HUDEP-2 (cell line): Measurements from ENCODE around the gene MAP7D2.
A peak's percentile ranks its signal among the peaks of the same experiment; 100 is the strongest.

Experiments used
- DNase-seq, 76 experiments: peaks; one replicate each; lab custom pipeline; 2025; ENCODE audit not compliant: unreplicated experiment in 76 of 76; lab: John Stamatoyannopoulos, UW

MAP7D2 gene

DNA sequence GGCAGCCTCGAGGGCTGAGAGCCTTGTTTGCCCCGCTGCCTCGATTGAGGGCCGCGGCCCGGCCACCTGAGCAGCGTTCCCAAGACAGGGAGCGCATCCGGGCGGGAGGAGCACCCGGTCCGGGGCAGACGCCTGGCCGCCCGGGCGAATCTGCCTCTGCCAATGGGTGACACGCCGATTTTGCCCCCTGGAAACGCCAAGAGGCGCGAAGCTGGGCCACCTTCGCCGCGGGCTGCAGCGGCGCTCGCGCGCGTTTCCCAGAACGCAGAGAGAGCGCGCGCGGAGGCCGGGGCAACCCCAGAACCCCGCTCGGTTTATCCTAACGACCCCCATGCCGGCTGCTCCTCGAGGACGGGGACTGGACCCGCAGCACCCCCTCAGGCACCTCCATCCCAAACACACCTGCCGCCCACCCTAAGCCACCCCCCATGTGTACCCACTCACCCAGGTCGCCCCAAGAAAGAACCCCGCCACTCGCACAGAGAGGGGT is 575 bp downstream of the MAP7D2 start:
- no peak for DNase-seq

- DNase-seq, result no peak
These were observed 4.5 kb downstream of the MAP7D2 start for GRCh38 chrX:20112022-20112774.

GRCh38 chrX:20111271-20111670 is 5.4 kb downstream of the MAP7D2 start:
- no peak for DNase-seq

DNA sequence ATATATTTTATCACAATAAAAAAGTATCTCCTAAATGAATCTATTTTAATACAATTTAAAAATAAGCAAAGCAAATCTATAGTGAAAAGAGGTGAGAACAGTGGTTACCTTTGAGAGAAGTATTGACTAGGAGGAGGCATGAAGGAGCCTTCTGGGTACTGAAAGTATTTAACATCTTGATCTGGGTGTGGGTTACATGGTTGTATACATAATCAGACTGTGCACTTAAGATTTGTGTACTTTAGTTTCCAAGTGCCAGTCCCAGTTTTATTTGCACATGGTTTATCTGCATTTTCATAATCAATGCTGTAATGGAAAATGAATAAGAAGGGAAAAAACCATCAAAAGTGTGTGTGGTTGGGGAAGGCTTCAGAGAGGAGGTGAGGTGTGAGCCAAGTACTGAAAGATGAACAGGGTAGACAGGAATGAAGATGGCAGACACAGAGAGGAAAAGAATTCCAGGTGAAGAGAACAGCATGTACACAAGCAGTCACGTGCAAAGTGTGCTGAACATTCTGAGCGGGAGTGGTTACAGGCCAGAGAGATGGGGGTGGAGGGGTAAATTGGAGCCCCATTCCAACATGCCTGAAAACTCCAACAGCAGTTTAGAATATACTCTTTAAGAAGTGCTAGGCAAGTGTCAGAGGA is 14.6 kb downstream of the MAP7D2 start:
- DNase-seq, result no peak

- no peak for DNase-seq
These were observed 25.2 kb downstream of the MAP7D2 start for GRCh38 chrX:20091499-20091898.

- DNase-seq, result no peak
These were observed 26.9 kb downstream of the MAP7D2 start for GRCh38 chrX:20089845-20090244.

GRCh38 chrX:20080277-20080676 is 36.4 kb downstream of the MAP7D2 start:
- no peak for DNase-seq

DNA sequence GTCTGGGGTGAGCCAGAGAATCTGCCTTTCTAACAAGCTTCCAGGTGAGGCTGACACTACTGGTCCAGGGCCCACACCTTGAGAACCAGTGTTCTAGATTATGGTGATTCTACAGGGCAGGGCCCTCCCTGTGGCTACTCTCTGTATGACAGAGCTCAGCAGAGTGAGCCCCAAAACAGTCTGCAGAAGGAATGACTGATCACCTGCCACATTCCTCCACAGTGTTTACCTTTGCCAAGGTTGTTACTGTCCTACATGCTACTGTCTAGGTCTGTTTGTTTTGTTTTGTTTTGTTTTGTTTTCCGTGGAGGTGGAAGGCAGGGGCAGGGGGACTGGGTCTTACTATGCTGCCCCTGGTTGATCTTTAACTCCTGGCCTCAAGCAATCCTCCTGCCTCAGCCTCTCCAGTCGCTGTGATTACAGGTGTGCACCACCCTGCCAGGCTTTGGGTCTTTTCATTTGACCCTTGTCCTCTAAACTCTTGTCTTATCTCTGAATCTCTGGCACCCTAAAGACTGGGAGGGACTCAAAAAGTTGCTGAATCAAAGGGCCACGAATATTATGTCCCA is 45.1 kb downstream of the MAP7D2 start:
- no peak for DNase-seq

DNA sequence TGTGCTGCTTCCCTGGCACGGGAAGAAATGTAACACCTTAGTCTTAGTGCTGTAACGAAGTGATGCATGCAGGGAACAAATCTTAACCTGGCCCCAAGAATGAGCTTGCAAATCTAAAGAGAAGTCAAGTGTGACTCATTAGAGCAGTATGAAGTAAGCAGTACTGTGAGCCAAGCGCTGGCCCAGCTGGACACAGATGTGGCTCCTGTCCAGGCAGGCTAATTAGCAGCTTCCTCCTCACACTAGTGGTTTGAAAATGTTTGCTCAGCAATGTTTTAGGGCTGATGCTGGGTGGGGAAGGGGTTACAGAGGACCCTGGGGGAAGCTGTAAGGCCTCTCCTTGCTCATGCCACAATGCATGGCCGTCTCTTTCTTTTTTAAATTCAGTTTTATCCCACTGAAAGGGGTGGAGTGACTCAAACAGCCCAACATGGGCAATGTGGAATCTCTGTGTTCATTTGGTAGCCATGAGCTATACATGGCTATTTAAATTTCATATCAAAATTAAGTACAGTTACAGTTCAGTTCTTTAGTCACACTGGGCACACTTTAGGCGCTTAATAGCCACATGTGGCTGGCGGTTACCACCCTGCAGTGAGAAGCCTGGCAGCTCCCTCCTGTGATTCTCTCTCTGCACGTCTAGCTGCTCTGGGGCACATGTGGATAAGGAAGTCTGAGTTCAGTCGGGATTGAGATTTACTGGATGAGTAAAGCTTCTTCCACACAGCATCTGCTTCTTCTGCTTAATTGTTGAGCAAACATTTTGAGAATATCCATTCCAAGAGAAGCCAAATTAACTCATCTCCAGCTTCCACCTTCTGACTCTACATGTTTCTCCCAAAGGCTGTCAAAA is 48.8 kb downstream of the MAP7D2 start:
- peak in 1 of 76 experiments; percentile 2 for DNase-seq

DNA sequence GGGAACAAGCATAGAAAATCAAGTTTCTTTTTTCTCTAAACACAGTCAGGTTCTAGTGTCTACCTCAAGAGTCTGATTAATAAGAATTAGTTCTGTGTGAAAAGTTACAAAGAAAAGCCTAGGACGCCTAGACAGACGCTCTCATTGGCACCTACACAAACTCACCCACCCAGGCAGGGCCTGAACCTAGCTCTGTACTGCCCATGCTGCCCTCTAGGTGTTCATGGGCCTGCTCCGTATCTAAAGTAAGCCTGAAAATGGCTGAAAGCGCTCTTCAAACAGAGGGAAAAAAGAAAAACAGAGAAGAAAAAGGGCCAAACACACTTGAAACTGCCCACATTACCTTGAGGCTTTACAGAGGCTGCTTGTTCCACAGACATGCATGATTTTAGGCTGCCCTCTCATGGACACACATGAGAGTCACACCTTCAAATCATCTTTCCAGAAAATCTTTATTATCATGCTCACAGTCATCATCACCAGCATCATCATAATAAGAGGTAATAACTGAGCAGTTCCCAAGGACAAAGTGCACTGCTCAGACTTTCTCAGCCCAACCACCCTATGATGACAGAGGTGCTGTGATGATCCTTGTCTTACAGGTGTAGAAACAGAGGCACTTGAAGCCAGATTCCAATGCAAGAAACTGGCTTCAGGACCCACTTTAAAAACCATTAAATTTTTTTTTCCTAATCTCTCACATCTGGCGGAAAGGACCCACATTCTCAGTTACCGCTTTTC is 49.6 kb downstream of the MAP7D2 start:
- peak in 7 of 76 experiments; percentile 2 to 14 (median 5) for DNase-seq

DNA sequence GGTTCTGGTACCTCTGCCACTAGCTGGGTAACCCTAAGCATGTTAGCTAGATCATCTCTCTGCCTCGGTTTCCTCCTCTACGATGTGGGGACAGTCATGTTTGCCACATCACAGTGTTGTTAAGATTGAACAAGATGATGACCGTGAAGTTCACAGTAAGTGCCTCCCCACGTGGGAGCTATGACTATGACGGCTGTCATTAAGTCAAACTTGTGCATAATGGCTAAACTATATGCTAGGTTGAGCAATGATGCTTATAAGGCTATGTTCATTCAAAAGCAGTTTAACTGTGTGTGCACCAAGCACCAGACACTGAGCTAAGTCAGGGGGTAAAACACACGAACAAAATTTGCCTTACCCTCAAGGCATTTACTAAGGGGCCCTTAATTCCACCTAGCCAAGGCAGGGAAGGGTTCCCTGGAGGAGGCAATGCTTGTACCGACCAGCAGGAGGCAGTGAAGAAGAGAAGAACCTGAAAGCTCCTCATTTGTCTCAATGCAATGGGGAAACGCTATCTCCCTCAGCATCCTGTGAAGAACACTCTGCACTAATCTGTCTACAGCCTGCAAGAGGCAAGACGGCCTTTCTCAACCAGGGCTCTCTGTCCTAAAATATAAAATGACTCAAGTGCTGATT is 52.9 kb downstream of the MAP7D2 start:
- peak in 2 of 76 experiments; percentile 0 for DNase-seq

- DNase-seq, result no peak
These were observed 53.6 kb downstream of the MAP7D2 start for GRCh38 chrX:20063153-20063552.

- DNase-seq, result no peak
These were observed 54.9 kb downstream of the MAP7D2 start for GRCh38 chrX:20061855-20062254.

- DNase-seq, result no peak
These were observed 55.6 kb downstream of the MAP7D2 start for GRCh38 chrX:20060961-20061748.

- no peak for DNase-seq
These were observed 57.1 kb downstream of the MAP7D2 start for GRCh38 chrX:20059467-20060128.

DNA sequence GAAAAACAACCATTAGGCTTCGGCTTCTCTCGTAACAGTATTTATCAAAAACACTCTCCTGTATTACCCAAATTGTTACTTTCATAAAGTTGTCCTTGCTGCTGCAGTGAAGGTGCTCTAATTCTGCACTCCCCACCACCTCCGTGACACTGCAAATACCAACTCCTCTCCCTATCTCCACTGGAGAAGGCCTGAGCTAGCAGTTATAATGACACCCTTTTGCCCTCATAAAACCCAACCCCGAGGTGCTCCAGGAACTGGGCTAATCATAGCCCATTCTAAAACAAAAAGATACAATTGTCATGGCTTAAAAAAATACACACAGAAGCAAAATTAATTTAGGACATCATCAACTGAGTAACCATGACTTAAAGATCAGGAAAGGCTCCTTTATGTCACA is 59.2 kb downstream of the MAP7D2 start:
- DNase-seq, result no peak

DNA sequence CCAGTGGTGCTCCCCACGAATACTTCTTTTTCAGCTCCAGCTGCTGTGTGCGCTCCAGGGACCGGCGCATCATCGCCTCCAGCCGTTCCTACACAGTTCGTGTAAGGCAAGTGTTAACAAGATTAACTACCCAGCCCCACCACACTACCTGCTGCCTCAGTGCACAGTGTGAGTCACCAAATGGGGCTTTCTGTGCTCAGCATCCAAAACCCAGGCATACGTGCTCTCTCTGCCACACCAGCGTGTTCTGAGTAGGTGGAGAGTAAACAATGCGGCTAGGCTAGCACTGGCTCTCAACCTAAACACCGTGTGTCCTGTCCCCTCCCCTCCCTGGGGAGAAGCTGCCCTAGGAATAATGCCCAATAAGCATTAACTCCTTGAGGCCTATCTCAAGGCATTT is 60.0 kb downstream of the MAP7D2 start:
- DNase-seq, result no peak

- DNase-seq, result no peak
These were observed 63.2 kb downstream of the MAP7D2 start for GRCh38 chrX:20053537-20053936.
